Liver (tissue), 9 donors: ENCODE measurements around the gene MID1. TPM values are rescaled to one million over a fixed set of nuclear protein-coding genes. Genes with fewer than 3 reads are reported as not detected.

Experiments
- DNase-seq: peaks from one replicate; pipeline ENCODE4 v3.0.0-alpha.2; 2017; ENCODE audit warnings: low spot score
- H3K27ac ChIP-seq, 2 donors: one replicate each; pipeline ENCODE4 v1.7.0; 2013; ENCODE audit warnings: inconsistent platforms in 2 of 2, low read length in 2 of 2, control low read depth in 1 of 2, low read depth in 1 of 2, mild to moderate bottlenecking in 1 of 2
- H3K27me3 ChIP-seq, 4 donors: one replicate each; pipeline versions ENCODE4 v1.6.1 to v1.7.0; 2013; ENCODE audit warnings: low read length in 3 of 4, inconsistent platforms in 1 of 4, mild to moderate bottlenecking in 1 of 4, moderate library complexity in 1 of 4; ENCODE audit not compliant: control insufficient read depth in 4 of 4, insufficient read depth in 4 of 4
- H3K36me3 ChIP-seq, 4 donors: one replicate each; pipeline versions ENCODE4 v1.6.1 to v1.7.0; 2013; ENCODE audit warnings: low read length in 3 of 4, mild to moderate bottlenecking in 3 of 4, low read depth in 1 of 4, moderate library complexity in 1 of 4; ENCODE audit not compliant: control insufficient read depth in 4 of 4, insufficient read depth in 3 of 4
- H3K4me1 ChIP-seq, 4 donors: one replicate each; pipeline versions ENCODE4 v1.6.1 to v1.7.0; 2013; ENCODE audit warnings: low read length in 3 of 4, mild to moderate bottlenecking in 3 of 4, moderate library complexity in 1 of 4; ENCODE audit not compliant: control insufficient read depth in 4 of 4, insufficient read depth in 4 of 4
- H3K4me3 ChIP-seq, 3 donors: one replicate each; pipeline versions ENCODE4 v1.6.1 to v1.7.0; 2013; ENCODE audit warnings: low read length in 3 of 3, control low read depth in 1 of 3, low read depth in 1 of 3, mild to moderate bottlenecking in 1 of 3
- H3K9ac ChIP-seq, 2 donors: one replicate each; pipeline ENCODE4 v1.7.0; 2013; ENCODE audit warnings: low read length in 2 of 2, mild to moderate bottlenecking in 2 of 2, moderate library complexity in 2 of 2, control low read depth in 1 of 2, low read depth in 1 of 2
- H3K9me3 ChIP-seq, 4 donors: one replicate each; pipeline versions ENCODE4 v1.6.1 to v1.7.0; 2013; ENCODE audit warnings: low read length in 3 of 4; ENCODE audit not compliant: control insufficient read depth in 4 of 4
- EGR1 ChIP-seq, 2 donors: IDR thresholded peaks; 2 replicates each; pipeline ENCODE4 v1.6.1; 2016 to 2018; ENCODE audit warnings: antibody characterized with exemption in 2 of 2, low read depth in 2 of 2
- FOXA1 ChIP-seq: IDR thresholded peaks from 2 replicates; pipeline ENCODE4 v1.6.1; 2016; ENCODE audit warnings: antibody characterized with exemption
- GABPA ChIP-seq, 2 donors: IDR thresholded peaks in 1 of 2; conservative IDR thresholded peaks in 1 of 2; 2 replicates each; pipeline ENCODE4 v1.6.1; 2016; ENCODE audit warnings: antibody characterized with exemption in 2 of 2, mild to moderate bottlenecking in 1 of 2, moderate library complexity in 1 of 2
- HNF4A ChIP-seq, 2 donors: conservative IDR thresholded peaks; 2 replicates each; pipeline ENCODE4 v1.6.1; 2016; ENCODE audit warnings: antibody characterized with exemption in 2 of 2, mild to moderate bottlenecking in 2 of 2
- HNF4G ChIP-seq: IDR thresholded peaks from 2 replicates; pipeline ENCODE4 v1.6.1; 2016; ENCODE audit warnings: antibody characterized with exemption
- NR2F2 ChIP-seq: IDR thresholded peaks from 2 replicates; pipeline ENCODE4 v1.6.1; 2016; ENCODE audit warnings: antibody characterized with exemption
- RAD21 ChIP-seq, 2 donors: IDR thresholded peaks; 2 replicates each; pipeline ENCODE4 v1.6.1; 2016; ENCODE audit warnings: antibody characterized with exemption in 2 of 2, mild to moderate bottlenecking in 2 of 2
- RXRA ChIP-seq, 2 donors: IDR thresholded peaks; 2 replicates each; pipeline ENCODE4 v1.6.1; 2017 to 2018; ENCODE audit warnings: antibody characterized with exemption in 2 of 2, mild to moderate bottlenecking in 1 of 2
- SP1 ChIP-seq: IDR thresholded peaks from 2 replicates; pipeline ENCODE4 v1.6.1; 2018; ENCODE audit warnings: antibody characterized with exemption, mild to moderate bottlenecking
- WGBS: extraction: QIAGEN DNeasy Blood & Tissue Kit; methylation state at CpG from one replicate; pipeline ENCODE4 v1.1.7; 2013; 5-methylcytosine and 5-hydroxymethylcytosine counted together
- polyA plus RNA-seq, 2 donors: library from polyadenylated mRNA; stranded (reverse) in 1 of 2; unstranded in 1 of 2; fragments of 200-250 nt in 1 of 2; fragments of >200 nt in 1 of 2; fragmentation: Nextera tagmentation in 1 of 2; extraction: Ambion mirVana in 1 of 2; gene quantifications; one replicate each; pipeline versions ENCODE4 v1.2.1 to v1.2.3, GENCODE V29; 2013 to 2015
- total RNA-seq, 2 donors: library from RNA; depleted of rRNA; stranded (reverse); fragments of >200 nt; gene quantifications; one replicate each; pipeline ENCODE4 v1.2.3, GENCODE V29; 2014
- TF ChIP-seq, protein P1 (sequence below): IDR thresholded peaks from 2 replicates; pipeline ENCODE4 v1.6.1; 2016; ENCODE audit warnings: antibody characterized with exemption
- TF ChIP-seq, protein P2 (sequence below): fragments of 150-350 bp; IDR thresholded peaks from 2 replicates; pipeline ENCODE4 v1.5.1; 2017; ENCODE audit warnings: improper control_type of control experiment, low read depth, low read length; ENCODE audit not compliant: missing input control
- TF ChIP-seq, protein P3 (sequence below): IDR thresholded peaks from 2 replicates; pipeline ENCODE4 v1.6.1; 2016; ENCODE audit warnings: antibody characterized with exemption, mild to moderate bottlenecking
- TF ChIP-seq, protein P4 (sequence below): IDR thresholded peaks from 2 replicates; pipeline ENCODE4 v1.6.1; 2016; ENCODE audit warnings: antibody characterized with exemption
- donor health status: healthy.
- donor health status: healthy.
- donor health status: healthy.
- donor health status: healthy.
- donor health status: healthy.

Gene MID1
- total and polyA plus RNA-seq, 4 donors: 1.8 to 7.9 (median 4.2) TPM

DNA sequence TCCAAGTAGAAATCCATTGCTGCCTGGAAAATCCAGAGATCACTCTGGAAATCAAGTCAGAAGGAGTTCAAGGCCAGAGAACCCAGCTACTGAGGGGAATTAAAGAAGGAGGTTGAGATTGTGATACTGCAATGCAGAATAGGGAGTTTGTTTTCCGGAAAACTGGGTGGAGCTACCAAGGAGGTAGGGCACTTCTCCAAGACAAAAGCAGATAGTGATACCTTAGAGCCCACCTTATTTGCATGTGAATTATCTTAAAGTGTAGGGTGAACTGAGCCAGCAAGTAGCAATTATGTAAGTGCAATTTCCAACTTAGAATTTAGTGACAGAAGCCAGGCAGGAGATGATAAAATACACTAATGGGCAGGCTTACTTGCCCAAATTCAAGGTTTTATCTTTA is 178.9 kb downstream of the MID1 start (continued):
- TF ChIP-seq, protein P1, sequence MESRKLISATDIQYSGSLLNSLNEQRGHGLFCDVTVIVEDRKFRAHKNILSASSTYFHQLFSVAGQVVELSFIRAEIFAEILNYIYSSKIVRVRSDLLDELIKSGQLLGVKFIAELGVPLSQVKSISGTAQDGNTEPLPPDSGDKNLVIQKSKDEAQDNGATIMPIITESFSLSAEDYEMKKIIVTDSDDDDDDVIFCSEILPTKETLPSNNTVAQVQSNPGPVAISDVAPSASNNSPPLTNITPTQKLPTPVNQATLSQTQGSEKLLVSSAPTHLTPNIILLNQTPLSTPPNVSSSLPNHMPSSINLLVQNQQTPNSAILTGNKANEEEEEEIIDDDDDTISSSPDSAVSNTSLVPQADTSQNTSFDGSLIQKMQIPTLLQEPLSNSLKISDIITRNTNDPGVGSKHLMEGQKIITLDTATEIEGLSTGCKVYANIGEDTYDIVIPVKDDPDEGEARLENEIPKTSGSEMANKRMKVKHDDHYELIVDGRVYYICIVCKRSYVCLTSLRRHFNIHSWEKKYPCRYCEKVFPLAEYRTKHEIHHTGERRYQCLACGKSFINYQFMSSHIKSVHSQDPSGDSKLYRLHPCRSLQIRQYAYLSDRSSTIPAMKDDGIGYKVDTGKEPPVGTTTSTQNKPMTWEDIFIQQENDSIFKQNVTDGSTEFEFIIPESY: no peak
- TF ChIP-seq RXRA (IDR thresholded peaks at IDR 0.05): no peak
- no peak for TF ChIP-seq SP1

DNA sequence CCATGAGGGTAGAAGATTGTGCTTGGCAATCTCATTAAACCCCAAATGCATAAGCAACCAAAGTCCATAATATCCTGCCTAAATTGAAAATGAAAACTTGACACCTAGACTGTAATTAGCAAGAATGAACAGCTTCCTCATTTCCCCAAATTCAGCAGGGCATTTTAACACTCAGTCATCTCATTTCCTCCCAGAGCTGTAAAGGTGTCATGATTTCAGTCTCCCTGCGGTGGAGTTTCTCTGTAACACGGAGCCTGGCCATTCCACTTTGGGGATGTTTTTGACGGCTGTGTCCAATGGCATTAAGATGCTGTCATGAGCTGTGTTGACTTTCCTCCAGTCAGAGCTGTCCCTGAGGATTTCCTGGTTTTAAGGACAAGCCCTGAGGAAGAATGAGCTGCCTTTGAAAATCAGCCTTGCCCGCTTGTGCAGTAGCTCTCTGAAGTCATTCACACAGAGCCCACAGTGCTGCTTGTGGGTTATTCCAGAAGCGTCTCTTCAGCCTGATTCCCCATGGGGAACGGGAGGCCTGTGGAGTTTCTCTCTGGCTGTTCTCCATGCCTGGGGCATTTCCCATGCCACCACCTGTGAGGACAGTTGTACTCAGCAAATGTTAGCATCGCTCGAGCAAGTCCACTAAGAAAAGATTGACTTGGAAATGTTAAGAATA is 187.0 kb downstream of the MID1 start:
- 89% methylated on average over 8 of the region's 8 CpGs for WGBS
- no peak overlapping the region for H3K9ac ChIP-seq
- TF ChIP-seq HNF4G (no peak), SP1 (no peak), NR2F2 (no peak), FOXA1 (no peak), EGR1 (IDR thresholded peaks at IDR 0.05; ENCODE audit: low read depth in 2 of 2) (no peak), HNF4A (conservative IDR thresholded peaks at IDR 0.05) (no peak), RAD21 (IDR thresholded peaks at IDR 0.05) (no peak), RXRA (IDR thresholded peaks at IDR 0.05) (no peak), GABPA (IDR thresholded peaks at IDR 0.05 in 1 of 2, conservative IDR thresholded peaks at IDR 0.05 in 1 of 2) (no peak)
- TF ChIP-seq, protein P2, sequence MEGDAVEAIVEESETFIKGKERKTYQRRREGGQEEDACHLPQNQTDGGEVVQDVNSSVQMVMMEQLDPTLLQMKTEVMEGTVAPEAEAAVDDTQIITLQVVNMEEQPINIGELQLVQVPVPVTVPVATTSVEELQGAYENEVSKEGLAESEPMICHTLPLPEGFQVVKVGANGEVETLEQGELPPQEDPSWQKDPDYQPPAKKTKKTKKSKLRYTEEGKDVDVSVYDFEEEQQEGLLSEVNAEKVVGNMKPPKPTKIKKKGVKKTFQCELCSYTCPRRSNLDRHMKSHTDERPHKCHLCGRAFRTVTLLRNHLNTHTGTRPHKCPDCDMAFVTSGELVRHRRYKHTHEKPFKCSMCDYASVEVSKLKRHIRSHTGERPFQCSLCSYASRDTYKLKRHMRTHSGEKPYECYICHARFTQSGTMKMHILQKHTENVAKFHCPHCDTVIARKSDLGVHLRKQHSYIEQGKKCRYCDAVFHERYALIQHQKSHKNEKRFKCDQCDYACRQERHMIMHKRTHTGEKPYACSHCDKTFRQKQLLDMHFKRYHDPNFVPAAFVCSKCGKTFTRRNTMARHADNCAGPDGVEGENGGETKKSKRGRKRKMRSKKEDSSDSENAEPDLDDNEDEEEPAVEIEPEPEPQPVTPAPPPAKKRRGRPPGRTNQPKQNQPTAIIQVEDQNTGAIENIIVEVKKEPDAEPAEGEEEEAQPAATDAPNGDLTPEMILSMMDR: no peak
- TF ChIP-seq, protein P3, sequence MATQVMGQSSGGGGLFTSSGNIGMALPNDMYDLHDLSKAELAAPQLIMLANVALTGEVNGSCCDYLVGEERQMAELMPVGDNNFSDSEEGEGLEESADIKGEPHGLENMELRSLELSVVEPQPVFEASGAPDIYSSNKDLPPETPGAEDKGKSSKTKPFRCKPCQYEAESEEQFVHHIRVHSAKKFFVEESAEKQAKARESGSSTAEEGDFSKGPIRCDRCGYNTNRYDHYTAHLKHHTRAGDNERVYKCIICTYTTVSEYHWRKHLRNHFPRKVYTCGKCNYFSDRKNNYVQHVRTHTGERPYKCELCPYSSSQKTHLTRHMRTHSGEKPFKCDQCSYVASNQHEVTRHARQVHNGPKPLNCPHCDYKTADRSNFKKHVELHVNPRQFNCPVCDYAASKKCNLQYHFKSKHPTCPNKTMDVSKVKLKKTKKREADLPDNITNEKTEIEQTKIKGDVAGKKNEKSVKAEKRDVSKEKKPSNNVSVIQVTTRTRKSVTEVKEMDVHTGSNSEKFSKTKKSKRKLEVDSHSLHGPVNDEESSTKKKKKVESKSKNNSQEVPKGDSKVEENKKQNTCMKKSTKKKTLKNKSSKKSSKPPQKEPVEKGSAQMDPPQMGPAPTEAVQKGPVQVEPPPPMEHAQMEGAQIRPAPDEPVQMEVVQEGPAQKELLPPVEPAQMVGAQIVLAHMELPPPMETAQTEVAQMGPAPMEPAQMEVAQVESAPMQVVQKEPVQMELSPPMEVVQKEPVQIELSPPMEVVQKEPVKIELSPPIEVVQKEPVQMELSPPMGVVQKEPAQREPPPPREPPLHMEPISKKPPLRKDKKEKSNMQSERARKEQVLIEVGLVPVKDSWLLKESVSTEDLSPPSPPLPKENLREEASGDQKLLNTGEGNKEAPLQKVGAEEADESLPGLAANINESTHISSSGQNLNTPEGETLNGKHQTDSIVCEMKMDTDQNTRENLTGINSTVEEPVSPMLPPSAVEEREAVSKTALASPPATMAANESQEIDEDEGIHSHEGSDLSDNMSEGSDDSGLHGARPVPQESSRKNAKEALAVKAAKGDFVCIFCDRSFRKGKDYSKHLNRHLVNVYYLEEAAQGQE: no peak
- TF ChIP-seq, protein P4, sequence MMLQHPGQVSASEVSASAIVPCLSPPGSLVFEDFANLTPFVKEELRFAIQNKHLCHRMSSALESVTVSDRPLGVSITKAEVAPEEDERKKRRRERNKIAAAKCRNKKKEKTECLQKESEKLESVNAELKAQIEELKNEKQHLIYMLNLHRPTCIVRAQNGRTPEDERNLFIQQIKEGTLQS: no peak
- peaks cover 0 to 5% (median 2%) of the 10 kb centered on the region in 4 donors for H3K9me3 ChIP-seq
- H3K27me3 ChIP-seq: no peaks in the 10 kb centered on the region
- no peak overlapping the region for H3K4me3 ChIP-seq
- no peak overlapping the region for H3K27ac ChIP-seq
- H3K36me3 ChIP-seq: no peaks in the 10 kb centered on the region
- H3K4me1 ChIP-seq: no peaks in the 10 kb centered on the region
- no peak for DNase-seq
